ENCODE results near the gene RANBP17.

- no peak for TF ChIP-seq CTCF (IDR thresholded peaks at IDR 0.05)
- TF ChIP-seq POLR2A (IDR thresholded peaks at IDR 0.05), result no peak
Measured at GRCh38 chr5:171192111-171192510, 330.3 kb downstream of the RANBP17 start.
